ENCODE data around the gene LNX1.

DNA sequence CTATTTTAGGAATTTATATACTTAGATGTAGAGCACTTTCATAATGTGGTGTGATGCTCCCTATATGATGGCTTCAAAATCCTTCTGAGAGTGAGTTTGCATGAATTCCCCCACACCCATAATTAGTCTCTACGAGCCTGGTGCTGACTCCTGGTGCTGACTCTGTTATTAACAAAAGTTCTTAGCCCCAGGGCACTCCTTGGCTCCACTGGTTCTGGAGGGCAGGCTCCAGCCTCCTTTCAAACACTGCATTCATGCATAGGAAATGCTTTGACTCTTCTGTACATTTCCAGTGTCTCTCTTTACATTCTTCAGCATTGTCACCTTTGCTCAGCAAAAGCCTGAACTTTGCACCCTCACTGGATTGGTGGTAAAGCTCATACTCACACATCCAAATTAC, 64.0 kb downstream of the LNX1 start:
- TF ChIP-seq, protein P1, sequence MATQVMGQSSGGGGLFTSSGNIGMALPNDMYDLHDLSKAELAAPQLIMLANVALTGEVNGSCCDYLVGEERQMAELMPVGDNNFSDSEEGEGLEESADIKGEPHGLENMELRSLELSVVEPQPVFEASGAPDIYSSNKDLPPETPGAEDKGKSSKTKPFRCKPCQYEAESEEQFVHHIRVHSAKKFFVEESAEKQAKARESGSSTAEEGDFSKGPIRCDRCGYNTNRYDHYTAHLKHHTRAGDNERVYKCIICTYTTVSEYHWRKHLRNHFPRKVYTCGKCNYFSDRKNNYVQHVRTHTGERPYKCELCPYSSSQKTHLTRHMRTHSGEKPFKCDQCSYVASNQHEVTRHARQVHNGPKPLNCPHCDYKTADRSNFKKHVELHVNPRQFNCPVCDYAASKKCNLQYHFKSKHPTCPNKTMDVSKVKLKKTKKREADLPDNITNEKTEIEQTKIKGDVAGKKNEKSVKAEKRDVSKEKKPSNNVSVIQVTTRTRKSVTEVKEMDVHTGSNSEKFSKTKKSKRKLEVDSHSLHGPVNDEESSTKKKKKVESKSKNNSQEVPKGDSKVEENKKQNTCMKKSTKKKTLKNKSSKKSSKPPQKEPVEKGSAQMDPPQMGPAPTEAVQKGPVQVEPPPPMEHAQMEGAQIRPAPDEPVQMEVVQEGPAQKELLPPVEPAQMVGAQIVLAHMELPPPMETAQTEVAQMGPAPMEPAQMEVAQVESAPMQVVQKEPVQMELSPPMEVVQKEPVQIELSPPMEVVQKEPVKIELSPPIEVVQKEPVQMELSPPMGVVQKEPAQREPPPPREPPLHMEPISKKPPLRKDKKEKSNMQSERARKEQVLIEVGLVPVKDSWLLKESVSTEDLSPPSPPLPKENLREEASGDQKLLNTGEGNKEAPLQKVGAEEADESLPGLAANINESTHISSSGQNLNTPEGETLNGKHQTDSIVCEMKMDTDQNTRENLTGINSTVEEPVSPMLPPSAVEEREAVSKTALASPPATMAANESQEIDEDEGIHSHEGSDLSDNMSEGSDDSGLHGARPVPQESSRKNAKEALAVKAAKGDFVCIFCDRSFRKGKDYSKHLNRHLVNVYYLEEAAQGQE (IDR thresholded peaks at IDR 0.05; ENCODE audit: low read depth): no peak
- TF ChIP-seq RAD21 (IDR thresholded peaks at IDR 0.05; ENCODE audit: low read depth) (no peak), EGR1 (IDR thresholded peaks at IDR 0.05) (no peak), EP300 (IDR thresholded peaks at IDR 0.05; ENCODE audit: borderline replicate concordance) (no peak), YY1 (IDR thresholded peaks at IDR 0.05; ENCODE audit: low read depth) (no peak)

Data from Ishikawa (cell line).